Esophagus squamous epithelium (tissue), 5 donors: ENCODE measurements around the gene IKZF3. TPM values are rescaled to one million over a fixed set of nuclear protein-coding genes. Genes with fewer than 3 reads are reported as not detected.

Experiments
- DNase-seq: peaks from one replicate; lab custom pipeline; 2025; lab: John Stamatoyannopoulos, UW
- H3K27ac ChIP-seq, 4 donors: fragments of 200-600 bp; sonication (generic); one replicate each; pipeline ENCODE4 v1.5.1; 2016 to 2019; ENCODE audit warnings: mild to moderate bottlenecking in 1 of 4
- H3K27me3 ChIP-seq, 4 donors: fragments of 200-600 bp; sonication (generic); 1 replicate in 3 of 4; 2 replicates in 1 of 4; pipeline versions ENCODE4 v1.5.1 to v1.6.0; 2017 to 2021; ENCODE audit warnings: antibody characterized with exemption in 1 of 4
- H3K36me3 ChIP-seq, 3 donors: fragments of 200-600 bp; sonication (generic); one replicate each; pipeline ENCODE4 v1.5.1; 2016 to 2019
- H3K4me1 ChIP-seq, 3 donors: fragments of 200-600 bp; sonication (generic); one replicate each; pipeline ENCODE4 v1.5.1; 2017 to 2019
- H3K4me3 ChIP-seq, 4 donors: fragments of 200-600 bp; sonication (generic); 1 replicate in 3 of 4; 2 replicates in 1 of 4; pipeline ENCODE4 v1.5.1; 2016 to 2019; ENCODE audit warnings: mild to moderate bottlenecking in 2 of 4, moderate library complexity in 1 of 4
- H3K9me3 ChIP-seq, 3 donors: fragments of 200-600 bp; sonication (generic); one replicate each; pipeline ENCODE4 v1.5.1; 2016 to 2019
- POLR2A ChIP-seq, 4 donors: fragments of 450-650 bp; IDR thresholded peaks; one replicate each; pipeline ENCODE4 v1.6.1; 2017; ENCODE audit warnings: antibody characterized with exemption in 4 of 4, mild to moderate bottlenecking in 4 of 4, moderate library complexity in 3 of 4
- WGBS, 2 donors: methylation state at CpG; one replicate each; pipeline ENCODE4 v1.1.5; 2018; 5-methylcytosine and 5-hydroxymethylcytosine counted together
- intact Hi-C: fragments of 100-400 bp; cut with DNase I; formaldehyde crosslinking; loops from one replicate; pipeline ENCODE4 v1.15.0; 2022
- total RNA-seq, 4 donors: library from RNA; depleted of rRNA; stranded (reverse); fragments of >200 nt; gene quantifications; one replicate each; pipeline ENCODE4 v1.1.0, GENCODE V29; 2016
- TF ChIP-seq, protein P1 (sequence below), 6 experiments: fragments of 450-650 bp in 4 of 6; fragments of 200-600 bp in 2 of 6; sonication (generic) in 2 of 6; IDR thresholded peaks; one replicate each; pipeline ENCODE4 v1.5.1; 2016 to 2019; ENCODE audit warnings: antibody characterized with exemption in 6 of 6, mild to moderate bottlenecking in 4 of 6, moderate library complexity in 4 of 6
- donor health status: DM: yes; HTN: yes; CAD: no.

Gene IKZF3
- total RNA-seq, 4 donors from 2014 or later: 2.1 to 9.0 (median 3.8) TPM

DNA sequence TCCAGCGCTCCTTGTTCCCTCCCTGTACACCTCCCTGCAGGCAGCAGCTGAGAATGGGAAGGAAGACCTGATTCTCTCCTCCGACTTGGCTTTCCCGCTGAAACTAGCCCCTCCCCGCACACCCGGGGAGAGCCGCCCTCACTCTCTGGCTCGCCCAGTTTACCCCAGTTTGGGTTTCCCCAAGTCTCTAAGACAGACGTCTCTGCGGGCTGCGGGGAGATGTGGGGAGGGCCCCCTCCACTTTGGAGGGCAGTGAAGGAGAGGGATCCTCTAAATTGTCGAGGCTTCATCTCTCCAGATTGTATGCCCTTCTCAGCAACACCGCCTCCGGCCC is 125.6 kb downstream of the IKZF3 start:
- peaks cover 12 to 75% (median 18%) of the 10 kb centered on the region in 3 donors for H3K4me1 ChIP-seq
- H3K4me3 ChIP-seq: peak overlapping the region; percentile 53 to 69 (median 64)
- peaks cover 0 to 73% (median 0%) of the 10 kb centered on the region in 4 donors for H3K27me3 ChIP-seq
- TF ChIP-seq, protein P1, sequence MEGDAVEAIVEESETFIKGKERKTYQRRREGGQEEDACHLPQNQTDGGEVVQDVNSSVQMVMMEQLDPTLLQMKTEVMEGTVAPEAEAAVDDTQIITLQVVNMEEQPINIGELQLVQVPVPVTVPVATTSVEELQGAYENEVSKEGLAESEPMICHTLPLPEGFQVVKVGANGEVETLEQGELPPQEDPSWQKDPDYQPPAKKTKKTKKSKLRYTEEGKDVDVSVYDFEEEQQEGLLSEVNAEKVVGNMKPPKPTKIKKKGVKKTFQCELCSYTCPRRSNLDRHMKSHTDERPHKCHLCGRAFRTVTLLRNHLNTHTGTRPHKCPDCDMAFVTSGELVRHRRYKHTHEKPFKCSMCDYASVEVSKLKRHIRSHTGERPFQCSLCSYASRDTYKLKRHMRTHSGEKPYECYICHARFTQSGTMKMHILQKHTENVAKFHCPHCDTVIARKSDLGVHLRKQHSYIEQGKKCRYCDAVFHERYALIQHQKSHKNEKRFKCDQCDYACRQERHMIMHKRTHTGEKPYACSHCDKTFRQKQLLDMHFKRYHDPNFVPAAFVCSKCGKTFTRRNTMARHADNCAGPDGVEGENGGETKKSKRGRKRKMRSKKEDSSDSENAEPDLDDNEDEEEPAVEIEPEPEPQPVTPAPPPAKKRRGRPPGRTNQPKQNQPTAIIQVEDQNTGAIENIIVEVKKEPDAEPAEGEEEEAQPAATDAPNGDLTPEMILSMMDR (IDR thresholded peaks at IDR 0.05): no peak
- peak in 2 of 4 donors; percentile 46 to 47 for TF ChIP-seq POLR2A (IDR thresholded peaks at IDR 0.05)
- DNase-seq: no peak
- peaks cover 0 to 17% (median 12%) of the 10 kb centered on the region in 3 donors for H3K36me3 ChIP-seq
- H3K9me3 ChIP-seq: no peaks in the 10 kb centered on the region
- 0 to 6% methylated on average over 3 to 5 of the region's 13 CpGs for WGBS, 2 donors
- peak overlapping the region; percentile 93 to 98 (median 94) for H3K27ac ChIP-seq
- intact Hi-C loops: no loop called here

DNA sequence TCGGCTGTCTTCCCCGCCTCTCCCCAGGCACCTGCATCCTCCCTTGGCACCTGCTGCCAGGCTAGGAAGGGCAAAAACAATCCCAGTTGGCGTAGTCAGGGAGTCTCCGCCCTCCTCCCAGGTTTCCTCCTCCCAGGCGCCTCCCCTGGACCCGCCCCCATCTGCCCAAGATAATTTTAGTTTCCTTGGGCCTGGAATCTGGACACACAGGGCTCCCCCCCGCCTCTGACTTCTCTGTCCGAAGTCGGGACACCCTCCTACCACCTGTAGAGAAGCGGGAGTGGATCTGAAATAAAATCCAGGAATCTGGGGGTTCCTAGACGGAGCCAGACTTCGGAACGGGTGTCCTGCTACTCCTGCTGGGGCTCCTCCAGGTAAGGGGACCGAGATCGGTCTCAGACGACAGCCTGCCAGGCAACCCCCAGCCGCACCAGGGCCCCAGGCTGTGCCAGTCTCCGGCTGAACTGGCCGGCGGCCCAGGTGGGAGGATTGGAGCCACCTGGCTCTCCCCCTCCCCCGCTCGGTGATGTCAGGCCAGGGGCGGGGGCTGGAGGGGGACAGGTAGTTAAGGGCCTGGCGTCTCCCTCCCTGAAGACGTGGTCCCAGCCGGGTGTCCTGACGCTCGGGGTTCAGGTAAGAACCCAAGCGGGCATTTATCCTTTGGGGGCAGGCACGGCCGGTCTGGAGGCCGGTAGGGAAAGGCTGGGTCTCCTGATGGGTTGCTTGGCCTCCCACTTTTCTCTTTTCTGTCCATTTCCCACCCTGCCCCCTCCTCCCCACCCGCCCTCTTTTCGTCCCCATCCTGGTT is 126.1 kb downstream of the IKZF3 start, which contains the start of gene GRB7:
Gene GRB7, plus strand, starts transcription at position 179 of the 808 bp plus-strand sequence. CDS start 4,364 bp downstream, outside the sequence.
- TF ChIP-seq POLR2A (IDR thresholded peaks at IDR 0.05): peak in 3 of 4 donors; percentile 22 to 70 (median 67)
- TF ChIP-seq, protein P1 (IDR thresholded peaks at IDR 0.05): no peak
- Histone ChIP-seq H3K27me3 (peaks cover 0 to 68% (median 0%) of the 10 kb centered on the region in 4 donors), H3K36me3 (peaks cover 0 to 11% (median 8%) of the 10 kb centered on the region in 3 donors), H3K9me3 (no peaks in the 10 kb centered on the region), H3K4me3 (peak within 1 kb of the TSS; percentile 53 to 69 (median 64)), H3K27ac (peak within 1 kb of the TSS; percentile 93 to 98 (median 94)), H3K4me1 (peaks cover 12 to 75% (median 18%) of the 10 kb centered on the region in 3 donors)
- DNase-seq: no peak
- intact Hi-C loops: no loop called here
- 6 to 10% methylated on average over 6 to 14 of the region's 34 CpGs for WGBS, 2 donors

DNA sequence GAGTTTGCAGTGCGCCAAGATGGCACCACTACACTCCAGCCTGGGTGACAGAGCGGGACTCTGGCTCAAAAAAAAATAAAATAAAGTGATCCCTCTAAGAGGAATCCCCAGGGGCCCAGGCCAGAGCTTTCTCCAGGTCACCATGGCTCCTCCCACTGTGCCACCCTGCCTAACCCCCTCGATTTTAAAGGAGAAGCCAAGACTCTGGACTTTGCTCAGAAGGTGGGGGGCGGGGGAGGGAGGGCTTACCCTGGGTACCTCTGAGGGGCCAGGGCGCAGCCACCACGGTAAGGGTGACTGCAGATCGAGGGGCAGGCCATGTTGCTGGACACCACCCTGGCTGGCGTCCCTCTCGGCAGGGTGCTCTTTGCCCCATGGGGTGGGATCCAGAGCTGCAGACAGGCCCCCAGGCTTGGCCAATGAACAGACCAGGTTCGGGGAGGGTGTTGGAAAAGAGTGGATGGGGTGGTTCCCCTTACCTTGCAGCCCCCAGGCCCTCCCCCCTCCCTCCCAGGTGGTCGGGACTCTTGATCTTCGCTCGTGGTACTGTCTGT is 126.8 kb downstream of the IKZF3 start:
- H3K4me3 ChIP-seq: peak overlapping the region; percentile 53 to 69 (median 64)
- peaks cover 0 to 61% (median 0%) of the 10 kb centered on the region in 4 donors for H3K27me3 ChIP-seq
- intact Hi-C loops: no loop called here
- TF ChIP-seq, protein P1 (IDR thresholded peaks at IDR 0.05): no peak
- H3K4me1 ChIP-seq: peaks cover 12 to 74% (median 18%) of the 10 kb centered on the region in 3 donors
- 32 to 100% methylated on average over 1 to 6 of the region's 13 CpGs for WGBS, 2 donors
- peaks cover 0 to 4% (median 1%) of the 10 kb centered on the region in 3 donors for H3K36me3 ChIP-seq
- no peaks in the 10 kb centered on the region for H3K9me3 ChIP-seq
- no peak for DNase-seq
- H3K27ac ChIP-seq: peak overlapping the region; percentile 56 to 98 (median 94)

DNA sequence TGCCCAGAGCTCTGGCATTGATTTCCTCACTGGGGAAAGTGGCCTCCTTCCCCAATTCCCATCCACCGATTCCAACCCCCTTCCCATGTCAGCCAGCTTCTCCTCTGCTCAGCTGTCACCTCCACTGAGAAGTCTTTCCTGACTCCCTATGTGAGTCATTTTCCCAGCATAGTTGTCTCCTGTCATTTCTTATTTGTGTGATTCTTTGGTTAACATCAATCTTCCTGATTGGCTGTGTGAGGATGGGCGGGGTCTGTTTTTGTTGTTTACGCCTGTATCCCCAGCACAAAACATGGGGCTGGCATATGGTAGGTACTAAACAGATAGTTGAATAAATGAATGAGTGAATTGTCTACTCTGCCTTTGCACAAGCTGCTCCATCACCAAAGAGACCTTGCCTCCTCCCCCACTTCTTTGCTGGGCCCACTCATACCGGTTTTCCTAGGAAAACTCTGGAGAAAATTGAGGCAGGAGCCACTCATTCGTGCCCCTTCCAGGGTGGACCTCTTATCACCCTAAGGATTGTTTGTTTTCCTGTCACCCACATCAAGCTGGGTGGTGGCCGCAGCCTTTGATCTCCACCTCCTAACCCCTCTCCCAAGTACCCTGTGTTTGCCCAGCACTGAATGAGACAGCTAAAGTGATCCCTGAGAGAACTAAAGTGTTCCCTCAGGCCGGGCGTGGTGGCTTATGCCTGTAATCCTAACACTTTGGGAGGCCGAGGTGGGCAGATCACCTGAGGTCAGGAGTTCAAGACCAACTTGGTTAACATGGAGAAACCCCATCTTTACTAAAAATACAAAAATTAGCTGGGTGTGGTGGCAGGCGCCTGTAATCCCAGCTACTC is 127.6 kb downstream of the IKZF3 start:
- peak overlapping the region in 2 of 4 donors; percentile 65 to 69 for H3K4me3 ChIP-seq

More for the DNA sequence above, 127.6 kb downstream of the IKZF3 start:
- intact Hi-C loops: no loop called here
- WGBS, 2 donors: 56 to 75% methylated on average over 6 to 8 of the region's 10 CpGs
- Histone ChIP-seq H3K9me3 (no peaks in the 10 kb centered on the region), H3K36me3 (no peaks in the 10 kb centered on the region), H3K27ac (peak overlapping the region; percentile 0 to 98 (median 94)), H3K4me1 (peaks cover 12 to 67% (median 18%) of the 10 kb centered on the region in 3 donors), H3K27me3 (peaks cover 0 to 56% (median 0%) of the 10 kb centered on the region in 4 donors)
- no peak for DNase-seq
- TF ChIP-seq POLR2A (IDR thresholded peaks at IDR 0.05): no peak
- TF ChIP-seq, protein P1 (IDR thresholded peaks at IDR 0.05): no peak
